Measurements from ENCODE around the gene FAM13A. TPM values are rescaled to one million over a fixed set of nuclear protein-coding genes. Genes with fewer than 3 reads are reported as not detected.

Gene FAM13A
- total and polyA plus RNA-seq, 2 of the 4 experiments (the other 2 are of a cell fraction): 13.1 to 22.0 TPM

DNA sequence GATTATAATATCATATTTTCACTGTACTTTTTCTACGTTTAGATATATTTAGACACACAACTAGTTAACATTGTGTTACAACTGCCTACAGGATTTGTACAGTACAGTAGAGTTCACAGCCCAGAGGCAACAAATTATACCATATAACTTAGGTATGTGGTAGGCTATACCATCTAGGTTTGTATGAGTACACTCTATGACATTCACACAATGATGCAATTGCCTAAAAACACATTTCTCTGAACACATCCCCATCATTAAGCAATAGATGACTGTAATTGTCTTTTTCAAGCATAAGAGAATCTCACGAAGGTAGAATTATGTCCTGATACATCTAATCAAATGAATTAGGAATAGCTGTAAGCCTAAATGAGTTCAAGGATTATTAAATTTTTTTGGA is 42.0 kb upstream of the FAM13A start:
- in situ Hi-C loops (cut with MboI; ENCODE audit: low sequenced_read_pairs): no loop called here
- dilution Hi-C loops (cut with HindIII; ENCODE audit: low sequenced_read_pairs, unreplicated experiment): no loop called here
- DNase-seq: no peak

More for the DNA sequence above, 42.0 kb upstream of the FAM13A start:
- H2AK9ac ChIP-seq (replicated peaks; ENCODE audit: low read depth, low read length, poor library complexity): no peak overlapping the region
- intact Hi-C loops (cut with micrococcal nuclease): no loop called here
- H2AFZ ChIP-seq (replicated peaks; ENCODE audit: low read length, poor library complexity): no peak overlapping the region
- H3K4me3 ChIP-seq (ENCODE audit: insufficient read depth, low read depth, low read length): no peak overlapping the region
- no TSS peak for BruUV-seq (replicated peaks)
- H3K4me1 ChIP-seq (ENCODE audit: control insufficient read depth, insufficient read depth, low read length): no peaks in the 10 kb centered on the region
- ChIA-PET POLR2A (ENCODE audit: unreplicated experiment) (no interaction called here), CTCF (no interaction called here)
- no peak overlapping the region for H3K14ac ChIP-seq (replicated peaks; ENCODE audit: low read depth, low read length)
- no peak for ATAC-seq (ENCODE audit: low read depth)
- H3K56ac ChIP-seq (ENCODE audit: extremely low read depth, insufficient read depth, low read length): no peak overlapping the region
- no peak overlapping the region for H3K27ac ChIP-seq (ENCODE audit: insufficient read depth, low read length)
- H3K23ac ChIP-seq (ENCODE audit: low read depth, low read length): no peak overlapping the region
- TF ChIP-seq CEBPB (IDR thresholded peaks at IDR 0.05; ENCODE audit: low read depth, low read length) (0 out of 2 replicates have a peak, but pooled peaks have one; percentile 18), SMC3 (IDR thresholded peaks at IDR 0.05; ENCODE audit: low read depth, low read length) (no peak)
- no peaks in the 10 kb centered on the region for H4K20me1 ChIP-seq (ENCODE audit: insufficient read depth, low read length)
- H2BK120ac ChIP-seq (ENCODE audit: low read depth, low read length): no peak overlapping the region
- H3K36me3 ChIP-seq (ENCODE audit: control insufficient read depth, insufficient read depth, low read length): no peaks in the 10 kb centered on the region
- H3K9me1 ChIP-seq (ENCODE audit: insufficient read depth, low read length): no peaks in the 10 kb centered on the region
- no peaks in the 10 kb centered on the region for H3K79me1 ChIP-seq (ENCODE audit: low read depth in 1 of 2, low read length in 2 of 2)
- H2BK15ac ChIP-seq (ENCODE audit: low read depth, low read length): no peak overlapping the region
- H4K8ac ChIP-seq (ENCODE audit: low read depth in 2 of 2, low read length in 2 of 2): no peak overlapping the region
- no peak overlapping the region for H2BK5ac ChIP-seq (ENCODE audit: low read depth, low read length, poor library complexity, severe bottlenecking)
- no peak overlapping the region for H3K9ac ChIP-seq (ENCODE audit: low read depth, low read length)
- H2AK5ac ChIP-seq (ENCODE audit: low read depth, low read length): no peak overlapping the region
- WGBS, 2 experiments (ENCODE audit: extremely low coverage in 2 of 2, insufficient read length in 1 of 2): no CpG with 5 or more reads among the region's 2 CpGs
- no peak overlapping the region for H3K4me2 ChIP-seq (ENCODE audit: low read depth, low read length)
- no peak overlapping the region for H3K4ac ChIP-seq (ENCODE audit: low read depth, low read length)
- H4K91ac ChIP-seq (ENCODE audit: insufficient read depth, low read depth, low read length): no peak overlapping the region
- H4K5ac ChIP-seq (ENCODE audit: low read depth, low read length): no peak overlapping the region
- H2BK20ac ChIP-seq (ENCODE audit: low read depth, low read length): no peak overlapping the region
- peaks cover 4% of the 10 kb centered on the region for H3K27me3 ChIP-seq (ENCODE audit: control insufficient read depth, insufficient read depth, low read length)
- no peaks in the 10 kb centered on the region for H3K9me3 ChIP-seq (ENCODE audit: control insufficient read depth, insufficient read depth, low read length)
- H3K18ac ChIP-seq (ENCODE audit: low read depth, low read length): no peak overlapping the region

All from IMR-90 (cell line).